Ishikawa (cell line): Measurements from ENCODE around the gene PATL1.

ENCODE experiments used
- CEBPB ChIP-seq: IDR thresholded peaks from 2 replicates; pipeline ENCODE4 v1.6.1; 2012
- CREB1 ChIP-seq: IDR thresholded peaks from 2 replicates; pipeline ENCODE4 v1.6.1; 2012; ENCODE audit warnings: low read depth
- EGR1 ChIP-seq: IDR thresholded peaks from 2 replicates; pipeline ENCODE4 v1.6.1; 2012
- EP300 ChIP-seq: IDR thresholded peaks from 2 replicates; pipeline ENCODE4 v1.6.1; 2012; ENCODE audit warnings: borderline replicate concordance
- FOXM1 ChIP-seq: IDR thresholded peaks from 2 replicates; pipeline ENCODE4 v1.6.1; 2012; ENCODE audit warnings: low read depth, borderline replicate concordance
- NFIC ChIP-seq: IDR thresholded peaks from 2 replicates; pipeline ENCODE4 v1.6.1; 2012
- RAD21 ChIP-seq: IDR thresholded peaks from 2 replicates; pipeline ENCODE4 v1.6.1; 2012; ENCODE audit warnings: low read depth
- TAF1 ChIP-seq: IDR thresholded peaks from 2 replicates; pipeline ENCODE4 v1.6.1; 2012; ENCODE audit warnings: low read depth, mild to moderate bottlenecking
- TCF12 ChIP-seq: IDR thresholded peaks from 2 replicates; pipeline ENCODE4 v1.6.1; 2012; ENCODE audit warnings: low read depth
- TEAD4 ChIP-seq: IDR thresholded peaks from 2 replicates; pipeline ENCODE4 v1.6.1; 2012
- USF1 ChIP-seq: IDR thresholded peaks from 2 replicates; pipeline ENCODE4 v1.6.1; 2012
- YY1 ChIP-seq: IDR thresholded peaks from 2 replicates; pipeline ENCODE4 v1.6.1; 2012; ENCODE audit warnings: low read depth
- TF ChIP-seq, protein P1 (sequence below): IDR thresholded peaks from 2 replicates; pipeline ENCODE4 v1.6.1; 2012
- TF ChIP-seq, protein P2 (sequence below): IDR thresholded peaks from 2 replicates; pipeline ENCODE4 v1.6.1; 2012; ENCODE audit warnings: low read depth, mild to moderate bottlenecking

- TF ChIP-seq EP300 (no peak), YY1 (no peak), CREB1 (no peak), FOXM1 (no peak), CEBPB (no peak), RAD21 (no peak), NFIC (no peak), EGR1 (no peak), TEAD4 (no peak), TCF12 (no peak), TAF1 (no peak), USF1 (no peak)
- TF ChIP-seq, protein P1, sequence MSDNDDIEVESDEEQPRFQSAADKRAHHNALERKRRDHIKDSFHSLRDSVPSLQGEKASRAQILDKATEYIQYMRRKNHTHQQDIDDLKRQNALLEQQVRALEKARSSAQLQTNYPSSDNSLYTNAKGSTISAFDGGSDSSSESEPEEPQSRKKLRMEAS: no peak
- TF ChIP-seq, protein P2, sequence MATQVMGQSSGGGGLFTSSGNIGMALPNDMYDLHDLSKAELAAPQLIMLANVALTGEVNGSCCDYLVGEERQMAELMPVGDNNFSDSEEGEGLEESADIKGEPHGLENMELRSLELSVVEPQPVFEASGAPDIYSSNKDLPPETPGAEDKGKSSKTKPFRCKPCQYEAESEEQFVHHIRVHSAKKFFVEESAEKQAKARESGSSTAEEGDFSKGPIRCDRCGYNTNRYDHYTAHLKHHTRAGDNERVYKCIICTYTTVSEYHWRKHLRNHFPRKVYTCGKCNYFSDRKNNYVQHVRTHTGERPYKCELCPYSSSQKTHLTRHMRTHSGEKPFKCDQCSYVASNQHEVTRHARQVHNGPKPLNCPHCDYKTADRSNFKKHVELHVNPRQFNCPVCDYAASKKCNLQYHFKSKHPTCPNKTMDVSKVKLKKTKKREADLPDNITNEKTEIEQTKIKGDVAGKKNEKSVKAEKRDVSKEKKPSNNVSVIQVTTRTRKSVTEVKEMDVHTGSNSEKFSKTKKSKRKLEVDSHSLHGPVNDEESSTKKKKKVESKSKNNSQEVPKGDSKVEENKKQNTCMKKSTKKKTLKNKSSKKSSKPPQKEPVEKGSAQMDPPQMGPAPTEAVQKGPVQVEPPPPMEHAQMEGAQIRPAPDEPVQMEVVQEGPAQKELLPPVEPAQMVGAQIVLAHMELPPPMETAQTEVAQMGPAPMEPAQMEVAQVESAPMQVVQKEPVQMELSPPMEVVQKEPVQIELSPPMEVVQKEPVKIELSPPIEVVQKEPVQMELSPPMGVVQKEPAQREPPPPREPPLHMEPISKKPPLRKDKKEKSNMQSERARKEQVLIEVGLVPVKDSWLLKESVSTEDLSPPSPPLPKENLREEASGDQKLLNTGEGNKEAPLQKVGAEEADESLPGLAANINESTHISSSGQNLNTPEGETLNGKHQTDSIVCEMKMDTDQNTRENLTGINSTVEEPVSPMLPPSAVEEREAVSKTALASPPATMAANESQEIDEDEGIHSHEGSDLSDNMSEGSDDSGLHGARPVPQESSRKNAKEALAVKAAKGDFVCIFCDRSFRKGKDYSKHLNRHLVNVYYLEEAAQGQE: no peak
These were observed 41.5 kb upstream of the PATL1 start for GRCh38 chr11:59710136-59710847.
